GM23338 (cell line): Measurements from ENCODE around the gene ZNF337. TPM values are rescaled to one million over a fixed set of nuclear protein-coding genes. Genes with fewer than 3 reads are reported as not detected.

Experiments
- ATAC-seq: fragments of 200-7000 bp; cut with Tn5 transposase; 3 replicates; pipeline ENCODE4 v1.9.1; 2020
- DNase-seq: peaks from one replicate; pipeline ENCODE4 v3.0.0-alpha.2; 2015; ENCODE audit warnings: low spot score
- H2AFZ ChIP-seq: fragments of 200-600 bp; sonication (generic); 2 replicates; pipeline ENCODE4 v1.8.0; 2016; ENCODE audit warnings: antibody characterized with exemption, mild to moderate bottlenecking, moderate library complexity
- H3F3A ChIP-seq: fragments of 200-600 bp; sonication (generic); replicated peaks from 2 replicates; pipeline ENCODE4 v1.8.0; 2017; ENCODE audit warnings: antibody characterized with exemption, mixed run types, low read depth
- H3K27ac ChIP-seq: fragments of 200-600 bp; sonication (generic); 2 replicates; pipeline ENCODE4 v1.6.1; 2016; ENCODE audit warnings: low read depth
- H3K27me3 ChIP-seq: fragments of 200-600 bp; sonication (generic); 2 replicates; pipeline ENCODE4 v1.8.0; 2016; ENCODE audit warnings: mild to moderate bottlenecking, mixed run types, moderate library complexity; ENCODE audit not compliant: insufficient read depth
- H3K36me3 ChIP-seq: fragments of 200-600 bp; sonication (generic); 2 replicates; pipeline ENCODE4 v1.8.0; 2016; ENCODE audit warnings: mild to moderate bottlenecking; ENCODE audit not compliant: insufficient read depth
- H3K4me1 ChIP-seq: fragments of 200-600 bp; sonication (generic); 2 replicates; pipeline ENCODE4 v1.8.0; 2016; ENCODE audit warnings: mild to moderate bottlenecking, moderate library complexity; ENCODE audit not compliant: insufficient read depth
- H3K4me2 ChIP-seq: fragments of 200-600 bp; sonication (generic); 2 replicates; pipeline ENCODE4 v1.7.1; 2017; ENCODE audit warnings: mixed run types
- H3K4me3 ChIP-seq: fragments of 200-600 bp; sonication (generic); 2 replicates; pipeline ENCODE4 v1.6.1; 2016; ENCODE audit warnings: mixed run types
- H3K79me2 ChIP-seq: fragments of 200-600 bp; sonication (generic); replicated peaks from 2 replicates; pipeline ENCODE4 v1.8.0; 2017; ENCODE audit warnings: mild to moderate bottlenecking; ENCODE audit not compliant: insufficient read depth
- H3K9me2 ChIP-seq: fragments of 200-600 bp; sonication (generic); 2 replicates; pipeline ENCODE4 v1.8.0; 2017; ENCODE audit not compliant: insufficient read depth
- H4K20me1 ChIP-seq: fragments of 200-600 bp; sonication (generic); replicated peaks from 2 replicates; pipeline ENCODE4 v1.8.0; 2017; ENCODE audit warnings: mild to moderate bottlenecking; ENCODE audit not compliant: insufficient read depth
- H3K27ac Mint-ChIP-seq: 2 replicates; pipeline ENCODE4 v1.8.0; 2020; ENCODE audit warnings: inconsistent platforms, mild to moderate bottlenecking, moderate library complexity, mixed read lengths
- H3K27me3 Mint-ChIP-seq: 3 replicates; pipeline ENCODE4 v1.8.0; 2022; ENCODE audit warnings: low read depth, mild to moderate bottlenecking, moderate library complexity, mixed read lengths, inconsistent platforms; ENCODE audit not compliant: insufficient read depth, poor library complexity
- H3K36me3 Mint-ChIP-seq: 3 replicates; pipeline ENCODE4 v1.8.0; 2021; ENCODE audit warnings: low read depth, mild to moderate bottlenecking, inconsistent platforms, moderate library complexity, mixed read lengths
- H3K4me1 Mint-ChIP-seq: 3 replicates; pipeline ENCODE4 v1.8.0; 2020; ENCODE audit warnings: mild to moderate bottlenecking, inconsistent platforms, mixed read lengths
- H3K4me3 Mint-ChIP-seq: 3 replicates; pipeline ENCODE4 v1.8.0; 2021; ENCODE audit warnings: moderate library complexity, mild to moderate bottlenecking, inconsistent platforms, mixed read lengths
- H3K9me3 Mint-ChIP-seq: 3 replicates; pipeline ENCODE4 v1.8.0; 2020; ENCODE audit warnings: moderate library complexity, mild to moderate bottlenecking, inconsistent platforms, mixed read lengths
- CREB1 ChIP-seq: fragments of 250-450 bp; sonication (Bioruptor Pico); IDR thresholded peaks from 2 replicates; pipeline ENCODE4 v1.5.0; 2020; ENCODE audit warnings: low read depth, mild to moderate bottlenecking, moderate library complexity
- EZH2 ChIP-seq: fragments of 200-600 bp; sonication (generic); IDR thresholded peaks from one replicate; pipeline ENCODE4 v1.8.0; 2017; ENCODE audit warnings: antibody characterized with exemption, mild to moderate bottlenecking, low read depth; ENCODE audit not compliant: unreplicated experiment
- EZH2phosphoT487 ChIP-seq: fragments of 200-600 bp; sonication (generic); IDR thresholded peaks from one replicate; pipeline ENCODE4 v1.8.1; 2018; ENCODE audit warnings: antibody characterized with exemption; ENCODE audit not compliant: unreplicated experiment
- JUNB ChIP-seq: IDR thresholded peaks from one replicate; pipeline ENCODE4 v1.6.1; 2016; ENCODE audit warnings: antibody characterized with exemption; ENCODE audit not compliant: unreplicated experiment
- NANOG ChIP-seq: IDR thresholded peaks from 2 replicates; pipeline ENCODE4 v1.6.1; 2016; ENCODE audit warnings: antibody characterized with exemption, borderline replicate concordance
- POLR2AphosphoS5 ChIP-seq: IDR thresholded peaks from 2 replicates; pipeline ENCODE4 v1.6.1; 2016; ENCODE audit warnings: antibody characterized with exemption, low read depth
- STAT1 ChIP-seq: IDR thresholded peaks from one replicate; pipeline ENCODE4 v1.6.1; 2016; ENCODE audit warnings: antibody characterized with exemption; ENCODE audit not compliant: unreplicated experiment
- ZNF114 ChIP-seq: fragments of 250-450 bp; sonication (Bioruptor Pico); IDR thresholded peaks from 2 replicates; pipeline ENCODE4 v1.5.0; 2020; ENCODE audit warnings: mild to moderate bottlenecking, moderate library complexity
- ZNF331 ChIP-seq: fragments of 250-450 bp; sonication (Bioruptor Pico); IDR thresholded peaks from 2 replicates; pipeline ENCODE4 v1.5.0; 2020; ENCODE audit warnings: low read depth, mild to moderate bottlenecking, moderate library complexity
- polyA plus RNA-seq: library from polyadenylated mRNA; unstranded; fragments of >200 nt; fragmentation: Nextera tagmentation; extraction: Ambion mirVana; gene quantifications from 2 replicates; pipeline ENCODE4 v1.2.1, GENCODE V29; 2016
- total RNA-seq: library from RNA; depleted of rRNA; stranded (reverse); fragments of >200 nt; shearing (Covaris generic); gene quantifications from 2 replicates; pipeline ENCODE4 v1.2.3, GENCODE V29; 2014
- TF ChIP-seq, protein P1 (sequence below), 2 experiments: fragments of 200-600 bp in 1 of 2; sonication (generic) in 1 of 2; conservative IDR thresholded peaks; 2 replicates each; pipeline versions ENCODE4 v1.5.1 to v1.6.1; 2016 to 2017; ENCODE audit warnings: antibody characterized with exemption in 2 of 2, low read depth in 2 of 2, mild to moderate bottlenecking in 2 of 2, moderate library complexity in 1 of 2
- TF ChIP-seq, protein P2 (sequence below): IDR thresholded peaks from one replicate; pipeline ENCODE4 v1.6.1; 2018; ENCODE audit warnings: antibody characterized with exemption; ENCODE audit not compliant: unreplicated experiment
- TF ChIP-seq, protein P3 (sequence below): fragments of 250-450 bp; sonication (Bioruptor Pico); IDR thresholded peaks from 2 replicates; pipeline ENCODE4 v1.5.0; 2020; ENCODE audit warnings: mild to moderate bottlenecking, moderate library complexity
- TF ChIP-seq, protein P4 (sequence below): IDR thresholded peaks from 2 replicates; pipeline ENCODE4 v1.6.1; 2016; ENCODE audit warnings: antibody characterized with exemption

ZNF337 gene
- total and polyA plus RNA-seq, 2 experiments from 2014 or later: 2.1 to 6.3 TPM

DNA sequence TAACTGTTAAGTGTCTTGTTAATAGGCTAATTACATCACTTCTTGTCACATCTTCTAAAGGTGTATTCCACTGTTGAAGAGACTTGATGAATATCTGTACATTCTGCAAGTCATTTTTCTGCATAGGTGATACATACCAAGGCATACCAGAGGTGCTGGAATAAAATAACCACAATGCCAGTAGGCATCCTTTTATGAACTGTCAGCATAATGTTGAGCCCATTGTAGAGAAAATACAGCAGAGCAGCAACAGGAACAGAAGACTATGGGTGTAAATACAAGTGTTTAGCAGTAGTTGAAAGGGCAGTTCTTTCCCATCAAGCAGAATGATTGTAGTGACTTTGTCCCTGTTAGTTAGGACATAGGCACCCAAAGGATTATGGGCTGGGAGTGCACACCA is 44.4 kb upstream of the ZNF337 start:
- Histone ChIP-seq H3F3A (no peaks in the 10 kb centered on the region), H3K4me3 (no peak overlapping the region), H3K4me1 (no peaks in the 10 kb centered on the region), H3K79me2 (no peaks in the 10 kb centered on the region), H3K36me3 (no peaks in the 10 kb centered on the region), H3K4me2 (no peak overlapping the region), H3K27me3 (no peaks in the 10 kb centered on the region), H2AFZ (no peak overlapping the region), H3K27ac (no peak overlapping the region), H3K9me2 (peaks cover 12% of the 10 kb centered on the region), H4K20me1 (no peaks in the 10 kb centered on the region)
- no peaks in the 10 kb centered on the region for H3K36me3 Mint-ChIP-seq
- no peak for DNase-seq
- ATAC-seq: no peak
- H3K9me3 Mint-ChIP-seq: no peaks in the 10 kb centered on the region
- H3K27ac Mint-ChIP-seq: no peak overlapping the region
- H3K27me3 Mint-ChIP-seq: no peaks in the 10 kb centered on the region
- TF ChIP-seq EZH2phosphoT487 (no peak), NANOG (no peak), STAT1 (no peak), CREB1 (CRISPR knock-in tag) (no peak), JUNB (no peak), ZNF331 (CRISPR knock-in tag) (no peak), ZNF114 (CRISPR knock-in tag) (no peak), POLR2AphosphoS5 (no peak), EZH2 (no peak)
- TF ChIP-seq, protein P1, sequence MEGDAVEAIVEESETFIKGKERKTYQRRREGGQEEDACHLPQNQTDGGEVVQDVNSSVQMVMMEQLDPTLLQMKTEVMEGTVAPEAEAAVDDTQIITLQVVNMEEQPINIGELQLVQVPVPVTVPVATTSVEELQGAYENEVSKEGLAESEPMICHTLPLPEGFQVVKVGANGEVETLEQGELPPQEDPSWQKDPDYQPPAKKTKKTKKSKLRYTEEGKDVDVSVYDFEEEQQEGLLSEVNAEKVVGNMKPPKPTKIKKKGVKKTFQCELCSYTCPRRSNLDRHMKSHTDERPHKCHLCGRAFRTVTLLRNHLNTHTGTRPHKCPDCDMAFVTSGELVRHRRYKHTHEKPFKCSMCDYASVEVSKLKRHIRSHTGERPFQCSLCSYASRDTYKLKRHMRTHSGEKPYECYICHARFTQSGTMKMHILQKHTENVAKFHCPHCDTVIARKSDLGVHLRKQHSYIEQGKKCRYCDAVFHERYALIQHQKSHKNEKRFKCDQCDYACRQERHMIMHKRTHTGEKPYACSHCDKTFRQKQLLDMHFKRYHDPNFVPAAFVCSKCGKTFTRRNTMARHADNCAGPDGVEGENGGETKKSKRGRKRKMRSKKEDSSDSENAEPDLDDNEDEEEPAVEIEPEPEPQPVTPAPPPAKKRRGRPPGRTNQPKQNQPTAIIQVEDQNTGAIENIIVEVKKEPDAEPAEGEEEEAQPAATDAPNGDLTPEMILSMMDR (conservative IDR thresholded peaks at IDR 0.05; ENCODE audit: low read depth in 2 of 2): no peak
- TF ChIP-seq, protein P2, sequence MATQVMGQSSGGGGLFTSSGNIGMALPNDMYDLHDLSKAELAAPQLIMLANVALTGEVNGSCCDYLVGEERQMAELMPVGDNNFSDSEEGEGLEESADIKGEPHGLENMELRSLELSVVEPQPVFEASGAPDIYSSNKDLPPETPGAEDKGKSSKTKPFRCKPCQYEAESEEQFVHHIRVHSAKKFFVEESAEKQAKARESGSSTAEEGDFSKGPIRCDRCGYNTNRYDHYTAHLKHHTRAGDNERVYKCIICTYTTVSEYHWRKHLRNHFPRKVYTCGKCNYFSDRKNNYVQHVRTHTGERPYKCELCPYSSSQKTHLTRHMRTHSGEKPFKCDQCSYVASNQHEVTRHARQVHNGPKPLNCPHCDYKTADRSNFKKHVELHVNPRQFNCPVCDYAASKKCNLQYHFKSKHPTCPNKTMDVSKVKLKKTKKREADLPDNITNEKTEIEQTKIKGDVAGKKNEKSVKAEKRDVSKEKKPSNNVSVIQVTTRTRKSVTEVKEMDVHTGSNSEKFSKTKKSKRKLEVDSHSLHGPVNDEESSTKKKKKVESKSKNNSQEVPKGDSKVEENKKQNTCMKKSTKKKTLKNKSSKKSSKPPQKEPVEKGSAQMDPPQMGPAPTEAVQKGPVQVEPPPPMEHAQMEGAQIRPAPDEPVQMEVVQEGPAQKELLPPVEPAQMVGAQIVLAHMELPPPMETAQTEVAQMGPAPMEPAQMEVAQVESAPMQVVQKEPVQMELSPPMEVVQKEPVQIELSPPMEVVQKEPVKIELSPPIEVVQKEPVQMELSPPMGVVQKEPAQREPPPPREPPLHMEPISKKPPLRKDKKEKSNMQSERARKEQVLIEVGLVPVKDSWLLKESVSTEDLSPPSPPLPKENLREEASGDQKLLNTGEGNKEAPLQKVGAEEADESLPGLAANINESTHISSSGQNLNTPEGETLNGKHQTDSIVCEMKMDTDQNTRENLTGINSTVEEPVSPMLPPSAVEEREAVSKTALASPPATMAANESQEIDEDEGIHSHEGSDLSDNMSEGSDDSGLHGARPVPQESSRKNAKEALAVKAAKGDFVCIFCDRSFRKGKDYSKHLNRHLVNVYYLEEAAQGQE: no peak
- TF ChIP-seq, protein P3, sequence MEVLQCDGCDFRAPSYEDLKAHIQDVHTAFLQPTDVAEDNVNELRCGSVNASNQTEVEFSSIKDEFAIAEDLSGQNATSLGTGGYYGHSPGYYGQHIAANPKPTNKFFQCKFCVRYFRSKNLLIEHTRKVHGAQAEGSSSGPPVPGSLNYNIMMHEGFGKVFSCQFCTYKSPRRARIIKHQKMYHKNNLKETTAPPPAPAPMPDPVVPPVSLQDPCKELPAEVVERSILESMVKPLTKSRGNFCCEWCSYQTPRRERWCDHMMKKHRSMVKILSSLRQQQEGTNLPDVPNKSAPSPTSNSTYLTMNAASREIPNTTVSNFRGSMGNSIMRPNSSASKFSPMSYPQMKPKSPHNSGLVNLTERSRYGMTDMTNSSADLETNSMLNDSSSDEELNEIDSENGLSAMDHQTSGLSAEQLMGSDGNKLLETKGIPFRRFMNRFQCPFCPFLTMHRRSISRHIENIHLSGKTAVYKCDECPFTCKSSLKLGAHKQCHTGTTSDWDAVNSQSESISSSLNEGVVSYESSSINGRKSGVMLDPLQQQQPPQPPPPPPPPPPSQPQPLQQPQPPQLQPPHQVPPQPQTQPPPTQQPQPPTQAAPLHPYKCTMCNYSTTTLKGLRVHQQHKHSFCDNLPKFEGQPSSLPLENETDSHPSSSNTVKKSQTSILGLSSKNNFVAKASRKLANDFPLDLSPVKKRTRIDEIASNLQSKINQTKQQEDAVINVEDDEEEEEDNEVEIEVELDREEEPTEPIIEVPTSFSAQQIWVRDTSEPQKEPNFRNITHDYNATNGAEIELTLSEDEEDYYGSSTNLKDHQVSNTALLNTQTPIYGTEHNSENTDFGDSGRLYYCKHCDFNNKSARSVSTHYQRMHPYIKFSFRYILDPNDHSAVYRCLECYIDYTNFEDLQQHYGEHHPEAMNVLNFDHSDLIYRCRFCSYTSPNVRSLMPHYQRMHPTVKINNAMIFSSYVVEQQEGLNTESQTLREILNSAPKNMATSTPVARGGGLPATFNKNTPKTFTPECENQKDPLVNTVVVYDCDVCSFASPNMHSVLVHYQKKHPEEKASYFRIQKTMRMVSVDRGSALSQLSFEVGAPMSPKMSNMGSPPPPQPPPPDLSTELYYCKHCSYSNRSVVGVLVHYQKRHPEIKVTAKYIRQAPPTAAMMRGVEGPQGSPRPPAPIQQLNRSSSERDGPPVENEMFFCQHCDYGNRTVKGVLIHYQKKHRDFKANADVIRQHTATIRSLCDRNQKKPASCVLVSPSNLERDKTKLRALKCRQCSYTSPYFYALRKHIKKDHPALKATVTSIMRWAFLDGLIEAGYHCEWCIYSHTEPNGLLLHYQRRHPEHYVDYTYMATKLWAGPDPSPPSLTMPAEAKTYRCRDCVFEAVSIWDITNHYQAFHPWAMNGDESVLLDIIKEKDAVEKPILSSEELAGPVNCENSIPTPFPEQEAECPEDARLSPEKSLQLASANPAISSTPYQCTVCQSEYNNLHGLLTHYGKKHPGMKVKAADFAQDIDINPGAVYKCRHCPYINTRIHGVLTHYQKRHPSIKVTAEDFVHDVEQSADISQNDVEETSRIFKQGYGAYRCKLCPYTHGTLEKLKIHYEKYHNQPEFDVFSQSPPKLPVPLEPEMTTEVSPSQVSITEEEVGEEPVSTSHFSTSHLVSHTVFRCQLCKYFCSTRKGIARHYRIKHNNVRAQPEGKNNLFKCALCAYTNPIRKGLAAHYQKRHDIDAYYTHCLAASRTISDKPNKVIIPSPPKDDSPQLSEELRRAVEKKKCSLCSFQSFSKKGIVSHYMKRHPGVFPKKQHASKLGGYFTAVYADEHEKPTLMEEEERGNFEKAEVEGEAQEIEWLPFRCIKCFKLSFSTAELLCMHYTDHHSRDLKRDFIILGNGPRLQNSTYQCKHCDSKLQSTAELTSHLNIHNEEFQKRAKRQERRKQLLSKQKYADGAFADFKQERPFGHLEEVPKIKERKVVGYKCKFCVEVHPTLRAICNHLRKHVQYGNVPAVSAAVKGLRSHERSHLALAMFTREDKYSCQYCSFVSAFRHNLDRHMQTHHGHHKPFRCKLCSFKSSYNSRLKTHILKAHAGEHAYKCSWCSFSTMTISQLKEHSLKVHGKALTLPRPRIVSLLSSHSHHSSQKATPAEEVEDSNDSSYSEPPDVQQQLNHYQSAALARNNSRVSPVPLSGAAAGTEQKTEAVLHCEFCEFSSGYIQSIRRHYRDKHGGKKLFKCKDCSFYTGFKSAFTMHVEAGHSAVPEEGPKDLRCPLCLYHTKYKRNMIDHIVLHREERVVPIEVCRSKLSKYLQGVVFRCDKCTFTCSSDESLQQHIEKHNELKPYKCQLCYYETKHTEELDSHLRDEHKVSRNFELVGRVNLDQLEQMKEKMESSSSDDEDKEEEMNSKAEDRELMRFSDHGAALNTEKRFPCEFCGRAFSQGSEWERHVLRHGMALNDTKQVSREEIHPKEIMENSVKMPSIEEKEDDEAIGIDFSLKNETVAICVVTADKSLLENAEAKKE (CRISPR knock-in tag): no peak
- TF ChIP-seq, protein P4, sequence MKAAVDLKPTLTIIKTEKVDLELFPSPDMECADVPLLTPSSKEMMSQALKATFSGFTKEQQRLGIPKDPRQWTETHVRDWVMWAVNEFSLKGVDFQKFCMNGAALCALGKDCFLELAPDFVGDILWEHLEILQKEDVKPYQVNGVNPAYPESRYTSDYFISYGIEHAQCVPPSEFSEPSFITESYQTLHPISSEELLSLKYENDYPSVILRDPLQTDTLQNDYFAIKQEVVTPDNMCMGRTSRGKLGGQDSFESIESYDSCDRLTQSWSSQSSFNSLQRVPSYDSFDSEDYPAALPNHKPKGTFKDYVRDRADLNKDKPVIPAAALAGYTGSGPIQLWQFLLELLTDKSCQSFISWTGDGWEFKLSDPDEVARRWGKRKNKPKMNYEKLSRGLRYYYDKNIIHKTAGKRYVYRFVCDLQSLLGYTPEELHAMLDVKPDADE: no peak
- H3K4me3 Mint-ChIP-seq: no peak overlapping the region
- H3K4me1 Mint-ChIP-seq: no peaks in the 10 kb centered on the region
